GM18511 (cell line): Measurements from ENCODE around the gene EHD2.
"Not testable (repeated sequence)": the region's sequence is repeated elsewhere in the genome, so short reads cannot be mapped to it uniquely, and the experiment has no call there.

Experiments
- ATAC-seq: cut with Tn5 transposase; IDR thresholded peaks from one replicate; pipeline ENCODE4 v1.9.1; 2021; ENCODE audit warnings: mild to moderate bottlenecking, moderate library complexity; ENCODE audit not compliant: unreplicated experiment

EHD2 gene

GRCh38 chr19:47765523-47766358 is 52.5 kb downstream of the EHD2 start:
- no peak for ATAC-seq

- ATAC-seq, result no peak
Measured at GRCh38 chr19:47766359-47766620, 53.1 kb downstream of the EHD2 start.

GRCh38 chr19:47766670-47767069 is 53.4 kb downstream of the EHD2 start:
- ATAC-seq, result no peak

- ATAC-seq, result no peak
Measured at GRCh38 chr19:47767349-47767748, 54.1 kb downstream of the EHD2 start.

DNA sequence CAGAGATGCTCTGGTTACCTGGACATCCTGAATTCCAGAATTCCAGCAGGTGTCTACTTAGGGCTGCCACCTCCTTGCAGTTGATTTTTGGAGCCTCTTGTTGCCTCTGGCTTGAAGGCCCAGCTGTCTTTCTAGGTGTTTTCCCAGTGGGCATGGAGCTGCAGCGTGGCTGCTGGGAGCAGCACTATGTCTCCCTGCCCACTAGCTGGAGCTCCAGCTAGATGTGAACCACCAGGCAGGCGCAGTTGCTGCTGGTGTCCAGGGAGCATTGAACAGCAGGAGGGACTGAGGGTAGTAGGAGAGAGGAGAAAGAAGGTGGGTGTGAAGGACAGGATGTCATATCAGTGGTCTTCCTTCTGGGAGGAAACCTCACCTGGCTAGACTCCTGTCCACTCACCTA is 55.4 kb downstream of the EHD2 start:
- ATAC-seq, result no peak

DNA sequence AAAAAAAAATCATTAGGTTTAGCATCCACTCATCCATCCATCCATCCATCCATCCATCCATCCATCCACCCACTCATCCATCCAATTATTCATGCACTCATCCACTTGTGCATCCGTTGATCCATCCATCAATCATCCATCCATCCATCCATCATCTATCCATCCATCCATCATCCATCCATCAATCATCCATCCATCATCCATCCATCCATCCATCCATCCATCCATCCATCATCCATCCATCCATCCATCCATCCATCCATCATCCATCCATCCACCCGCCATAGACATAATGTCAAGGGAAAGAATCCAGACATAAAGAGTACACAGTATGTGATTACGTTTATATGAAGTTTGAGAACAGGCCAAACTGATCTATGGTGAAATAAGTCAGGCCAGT is 56.3 kb downstream of the EHD2 start:
- no peak for ATAC-seq

GRCh38 chr19:47771291-47771690 is 58.1 kb downstream of the EHD2 start:
- ATAC-seq, result not testable (repeated sequence)

- ATAC-seq, result no peak
Measured at GRCh38 chr19:47776568-47776967, 63.3 kb downstream of the EHD2 start.

DNA sequence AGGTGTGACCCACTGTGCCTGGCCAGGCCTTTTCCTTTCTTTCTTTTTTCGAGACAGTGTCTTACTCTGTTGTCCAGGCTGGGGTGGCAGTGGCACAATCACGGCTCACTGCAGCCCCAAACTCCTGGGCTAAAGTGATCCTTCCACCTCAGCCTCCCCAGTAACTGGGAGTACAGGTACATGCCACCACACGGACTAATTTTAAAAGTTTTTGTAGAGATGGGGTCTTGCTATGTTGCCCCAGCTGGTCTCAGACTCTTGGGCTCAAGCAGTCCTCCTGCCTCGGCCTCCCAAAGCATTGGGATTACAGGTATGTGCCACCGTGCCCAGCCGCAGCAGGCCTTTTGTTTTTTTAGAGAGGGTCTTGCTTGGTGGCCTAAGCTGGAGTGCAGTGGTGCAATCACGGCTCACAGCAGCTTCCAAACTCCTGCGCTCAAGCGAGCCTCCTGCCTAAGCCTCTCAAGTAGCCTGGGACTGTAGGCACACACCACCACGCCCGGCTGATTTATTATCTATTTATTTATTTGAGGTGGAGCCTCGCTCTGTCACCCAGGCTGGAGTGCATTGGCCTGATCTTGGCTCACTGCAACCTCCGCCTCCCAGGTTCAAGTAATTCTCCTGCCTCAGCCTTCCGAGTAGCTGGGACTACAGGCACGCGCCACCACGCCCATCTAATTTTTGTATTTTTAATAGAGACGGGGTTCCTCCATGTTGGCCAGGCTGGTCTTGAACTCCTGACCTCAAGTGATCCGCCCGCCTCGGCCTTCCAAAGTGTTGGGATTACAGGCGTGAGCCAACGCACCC is 64.2 kb downstream of the EHD2 start:
- ATAC-seq, result not testable (repeated sequence)

- peak; percentile 87 for ATAC-seq
Measured at GRCh38 chr19:47778049-47778953, 65.1 kb downstream of the EHD2 start, which contains the start of gene SELENOW. TSS of gene SELENOW (plus strand) at chr19:47778703. CDS start at chr19:47778786, 83 bp downstream.

DNA sequence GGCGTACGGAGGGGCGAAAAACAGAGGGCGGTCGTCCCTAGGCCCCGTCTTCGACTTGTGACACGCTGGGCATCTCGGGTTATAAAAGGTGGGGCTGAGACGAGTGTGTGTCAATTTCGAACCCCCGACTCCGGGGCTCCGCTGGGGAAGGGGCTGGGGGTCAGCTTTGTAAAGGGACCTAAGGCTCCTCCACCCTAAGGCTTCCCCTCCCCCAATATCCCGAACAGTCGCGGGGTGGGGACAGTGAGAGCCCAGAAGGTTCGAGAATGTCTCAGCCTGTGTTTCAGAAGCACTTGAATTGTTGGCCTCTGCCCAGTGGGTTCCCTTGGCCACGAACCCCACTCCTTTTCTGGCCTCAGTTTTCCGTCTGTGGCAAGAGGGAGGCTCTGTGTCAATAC is 65.7 kb downstream of the EHD2 start:
- no peak for ATAC-seq

DNA sequence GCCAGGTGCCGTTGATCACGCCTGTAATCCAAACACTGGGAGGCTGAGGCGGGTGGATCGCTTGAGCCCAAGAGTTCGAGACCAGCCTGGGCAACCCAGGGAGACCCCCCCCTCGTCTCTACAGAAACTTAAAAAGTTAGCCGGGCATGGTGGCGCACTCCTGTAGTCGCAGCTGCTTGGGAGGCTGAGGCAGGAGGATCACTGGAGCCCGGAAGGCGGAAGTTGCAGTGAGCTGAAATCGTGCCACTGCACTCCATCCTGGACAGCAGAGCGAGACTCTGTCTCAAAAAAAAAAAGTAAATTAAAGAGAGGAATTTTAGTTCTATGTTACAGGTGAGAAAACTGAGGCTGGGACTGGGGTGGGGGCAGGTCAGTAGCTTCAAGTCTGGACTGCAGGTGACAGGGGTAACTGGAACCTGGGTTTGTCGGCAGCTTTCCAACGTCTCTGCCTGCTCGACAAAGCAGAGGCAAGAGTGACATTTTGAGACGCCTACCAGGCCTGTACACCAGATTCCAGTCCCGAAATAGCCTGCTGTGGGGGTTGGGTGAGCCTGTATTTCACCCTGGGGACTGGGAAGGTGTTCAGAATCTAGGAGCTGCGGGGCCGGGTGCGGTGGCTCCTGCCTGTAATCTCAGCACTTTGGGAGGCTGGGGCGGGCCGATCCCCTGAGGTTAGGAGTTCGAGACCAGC is 66.4 kb downstream of the EHD2 start:
- ATAC-seq, result no peak

DNA sequence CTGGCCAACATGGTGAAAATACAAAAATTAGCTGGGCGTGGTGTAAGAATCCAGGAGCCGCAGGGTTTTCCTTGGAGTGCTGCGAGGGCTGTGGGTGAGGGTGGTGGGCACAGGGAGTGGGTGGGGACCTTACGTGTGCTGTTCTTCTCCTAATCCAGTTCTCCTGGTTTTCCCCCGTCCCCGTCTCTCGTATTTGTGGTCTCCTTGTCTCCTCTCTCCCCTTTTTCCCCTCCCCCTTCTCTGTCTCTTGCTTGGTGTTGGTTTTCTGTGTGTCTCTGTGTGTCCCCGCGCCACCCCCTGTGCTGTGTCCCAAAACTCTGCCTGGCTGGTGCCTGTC is 67.0 kb downstream of the EHD2 start:
- no peak for ATAC-seq

DNA sequence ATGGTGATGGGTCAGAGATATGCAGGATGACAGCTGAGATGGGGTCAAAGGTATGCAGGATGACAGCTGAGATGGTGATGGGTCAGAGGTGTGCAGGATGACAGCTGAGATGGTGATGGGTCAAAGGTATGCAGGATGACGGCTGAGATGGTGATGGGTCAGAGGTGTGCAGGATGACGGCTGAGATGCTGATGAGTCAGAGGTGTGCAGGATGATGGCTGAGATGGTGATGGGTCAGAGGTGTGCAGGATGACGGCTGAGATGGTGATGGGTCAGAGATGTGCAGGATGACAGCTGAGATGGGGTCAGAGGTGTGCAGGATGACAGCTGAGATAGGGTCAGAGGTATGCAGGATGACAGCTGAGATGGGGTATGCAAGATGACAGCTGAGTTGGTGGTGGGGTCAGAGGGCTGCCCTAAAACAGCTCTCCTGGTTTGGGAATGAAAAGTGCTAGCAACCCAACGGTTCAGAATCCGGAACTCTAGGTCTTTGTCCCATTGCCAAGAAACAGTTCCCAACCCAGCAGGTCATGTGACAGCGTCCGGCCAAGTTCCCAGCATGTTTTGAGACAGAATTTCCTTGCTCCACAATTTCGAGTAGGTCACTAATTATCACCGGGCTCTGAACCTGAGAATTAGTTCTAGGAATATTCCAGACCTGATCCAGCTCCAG is 68.5 kb downstream of the EHD2 start:
- no peak for ATAC-seq

DNA sequence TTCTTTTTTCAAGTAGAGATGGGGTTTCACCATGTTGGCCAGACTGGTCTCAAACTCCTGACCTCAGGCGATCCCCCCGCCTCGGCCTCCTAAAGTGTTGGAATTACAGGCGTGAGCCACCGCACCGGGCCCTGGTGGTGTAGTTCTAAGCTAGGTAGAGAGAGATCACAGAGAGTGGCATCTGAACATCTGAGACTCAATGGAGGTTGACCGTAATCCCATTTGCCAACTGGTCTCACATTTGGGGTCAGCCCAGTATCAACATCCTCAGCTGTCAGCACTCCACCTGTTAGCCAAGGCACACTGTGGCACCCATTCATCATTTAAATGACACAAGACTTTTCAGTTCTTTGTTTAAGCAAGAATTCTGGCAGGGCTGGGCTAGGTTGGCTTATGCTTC is 73.3 kb downstream of the EHD2 start:
- no peak for ATAC-seq

GRCh38 chr19:47787307-47787706 is 74.1 kb downstream of the EHD2 start:
- ATAC-seq, result not testable (repeated sequence)

GRCh38 chr19:47789811-47790210 is 76.6 kb downstream of the EHD2 start:
- not testable (repeated sequence) for ATAC-seq

DNA sequence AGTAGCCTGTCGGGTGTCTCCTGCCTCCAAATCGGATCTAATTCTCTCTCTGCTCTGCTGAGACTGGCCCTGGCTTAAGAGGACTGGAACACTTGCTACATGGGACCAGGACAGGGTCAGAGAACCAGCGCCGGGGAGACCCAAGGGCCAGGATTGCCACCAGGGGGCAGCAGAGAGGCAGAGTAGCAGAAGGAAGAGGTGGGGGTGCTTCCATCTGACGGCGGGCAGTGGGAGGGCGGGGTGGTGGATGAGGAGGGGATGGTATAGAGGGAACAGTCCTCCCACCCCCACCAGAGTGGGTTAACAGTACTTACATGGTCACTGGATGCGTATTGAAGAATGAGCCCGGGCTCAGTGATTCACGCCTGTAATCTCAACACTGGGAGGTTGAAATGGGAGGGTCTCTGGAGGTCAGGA is 77.2 kb downstream of the EHD2 start:
- ATAC-seq, result no peak

DNA sequence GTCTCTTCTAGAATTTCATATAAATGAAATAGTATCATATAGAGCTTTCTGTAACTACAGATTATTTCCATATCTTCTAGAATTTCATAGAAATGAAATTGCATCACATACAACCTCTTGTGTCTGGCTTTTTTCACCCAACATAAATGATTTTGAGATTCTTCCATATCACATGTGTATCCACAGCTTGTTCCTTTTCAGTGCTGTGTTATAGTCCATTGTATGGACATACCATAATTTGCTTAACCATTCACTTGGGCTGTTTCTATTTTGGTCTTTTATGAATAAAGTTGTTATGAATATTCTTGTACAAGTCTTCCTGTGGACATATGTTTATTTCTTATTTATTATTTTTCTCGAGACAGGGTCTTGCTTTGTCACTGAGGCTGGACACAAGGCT is 79.4 kb downstream of the EHD2 start:
- ATAC-seq, result no peak
